ENCODE measurements around the gene PHETA2.

PHETA2 gene

GRCh38 chr22:42074132-42074811 lies at the start of gene PHETA2:
Gene PHETA2, plus strand, starts transcription at chr22:42074248. Its CDS starts 3,046 bp downstream, at chr22:42077294.
- H3K27me3 ChIP-seq (ENCODE audit: low read depth) = no peaks in the 10 kb centered on the region
- H3K9me3 ChIP-seq = no peaks in the 10 kb centered on the region
- no peak within 1 kb of the TSS for H3K4me3 ChIP-seq
- DNase-seq (ENCODE audit: low spot score in 2 of 2) = no peak
- no peaks in the 10 kb centered on the region for H3K36me3 ChIP-seq (replicated peaks)
- H3K4me1 ChIP-seq = peaks cover 14% of the 10 kb centered on the region
- in situ Hi-C loops (cut with MboI; ENCODE audit: low sequenced_read_pairs) = no loop called here

DNA sequence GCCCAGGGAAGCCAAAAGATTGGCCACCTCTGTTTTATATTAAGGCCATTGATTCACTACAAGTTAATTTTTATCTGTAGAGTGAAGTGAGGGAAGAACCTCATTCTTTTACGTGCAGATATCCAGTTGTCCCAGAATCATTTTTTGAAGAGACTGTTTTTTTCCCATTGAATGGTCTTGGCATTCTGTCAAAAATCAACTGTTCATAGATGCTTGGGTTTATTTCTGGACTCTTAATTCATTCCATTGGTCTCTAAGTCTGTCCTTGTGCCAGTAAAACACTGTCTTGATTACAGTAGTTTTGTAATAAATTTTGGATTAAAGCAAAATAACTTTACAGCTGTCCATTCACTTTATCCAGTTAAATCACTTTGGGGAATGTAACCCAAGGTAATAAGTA lies 48.6 kb upstream of the PHETA2 start:
- in situ Hi-C loops (cut with MboI; ENCODE audit: low sequenced_read_pairs) = no loop called here
- H3K27me3 ChIP-seq (ENCODE audit: low read depth) = 0 out of 2 replicates have a peak, but pooled peaks cover 5% of the 10 kb centered on the region
- no peak for DNase-seq (ENCODE audit: low spot score in 2 of 2)

GRCh38 chr22:42026705-42027104 lies 47.3 kb upstream of the PHETA2 start:
- no peaks in the 10 kb centered on the region for H3K9me3 ChIP-seq
- no peaks in the 10 kb centered on the region for H3K4me1 ChIP-seq
- no peaks in the 10 kb centered on the region for H3K36me3 ChIP-seq (replicated peaks)
- no peak overlapping the region for H3K4me3 ChIP-seq
- in situ Hi-C loops (cut with MboI; ENCODE audit: low sequenced_read_pairs) = no loop called here
- no peak for DNase-seq (ENCODE audit: low spot score in 2 of 2)
- H3K27me3 ChIP-seq (ENCODE audit: low read depth) = 0 out of 2 replicates have a peak, but pooled peaks cover 5% of the 10 kb centered on the region

More for the DNA sequence above, 48.6 kb upstream of the PHETA2 start:
- no peaks in the 10 kb centered on the region for H3K36me3 ChIP-seq (replicated peaks)
- H3K4me3 ChIP-seq = no peak overlapping the region
- H3K4me1 ChIP-seq = no peaks in the 10 kb centered on the region
- H3K9me3 ChIP-seq = no peaks in the 10 kb centered on the region

- in situ Hi-C loops (cut with MboI; ENCODE audit: low sequenced_read_pairs) = no loop called here
- Histone ChIP-seq H3K9me3 (peaks cover 7% of the 10 kb centered on the region; the same call in 1 of the 2 replicates), H3K4me3 (no peak overlapping the region), H3K36me3 (replicated peaks) (no peaks in the 10 kb centered on the region), H3K4me1 (no peaks in the 10 kb centered on the region; the same call in 1 of the 2 replicates), H3K27me3 (ENCODE audit: low read depth) (no peaks in the 10 kb centered on the region)
- DNase-seq (ENCODE audit: low spot score in 2 of 2) = no peak
These were observed 40.5 kb upstream of the PHETA2 start for GRCh38 chr22:42033263-42034181.

GRCh38 chr22:42035256-42035655 lies 38.8 kb upstream of the PHETA2 start:
- no peak for DNase-seq (ENCODE audit: low spot score in 2 of 2)
- H3K27me3 ChIP-seq (ENCODE audit: low read depth) = no peaks in the 10 kb centered on the region
- H3K4me1 ChIP-seq = no peaks in the 10 kb centered on the region; the same call in 1 of the 2 replicates
- peaks cover 7% of the 10 kb centered on the region; the same call in 1 of the 2 replicates for H3K9me3 ChIP-seq
- no peak overlapping the region for H3K4me3 ChIP-seq
- in situ Hi-C loops (cut with MboI; ENCODE audit: low sequenced_read_pairs) = no loop called here
- H3K36me3 ChIP-seq (replicated peaks) = no peaks in the 10 kb centered on the region

- no peaks in the 10 kb centered on the region; the same call in 1 of the 2 replicates for H3K4me1 ChIP-seq
- no peak for DNase-seq (ENCODE audit: low spot score in 2 of 2)
- peaks cover 8% of the 10 kb centered on the region for H3K9me3 ChIP-seq
- H3K36me3 ChIP-seq (replicated peaks) = no peaks in the 10 kb centered on the region
- in situ Hi-C loops (cut with MboI; ENCODE audit: low sequenced_read_pairs) = no loop called here
- no peak overlapping the region for H3K4me3 ChIP-seq
- H3K27me3 ChIP-seq (ENCODE audit: low read depth) = no peaks in the 10 kb centered on the region
These were observed 34.8 kb upstream of the PHETA2 start for GRCh38 chr22:42039271-42039670.

DNA sequence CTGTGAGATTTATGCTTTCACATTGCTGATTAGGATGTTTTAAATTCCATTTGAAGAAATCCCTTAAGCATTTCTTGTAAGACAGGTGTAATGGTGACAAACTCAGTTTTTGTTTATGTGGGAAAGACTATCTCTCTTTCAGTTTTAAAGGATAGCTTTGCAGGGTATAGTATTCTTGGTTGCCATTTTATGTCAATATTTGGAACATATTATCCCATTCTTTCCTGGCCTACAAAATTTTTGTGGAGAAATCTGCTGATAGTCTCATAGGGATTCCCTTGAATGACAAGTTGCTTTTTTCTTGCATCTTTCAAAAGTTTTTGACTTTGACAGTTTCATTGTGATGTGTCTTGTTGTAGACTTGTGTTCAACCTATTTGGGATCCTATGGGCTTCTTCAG lies 32.3 kb upstream of the PHETA2 start:
- H3K4me1 ChIP-seq = no peaks in the 10 kb centered on the region

GRCh38 chr22:42050641-42051180 lies 23.3 kb upstream of the PHETA2 start:
- H3K4me1 ChIP-seq = no peaks in the 10 kb centered on the region
- H3K36me3 ChIP-seq (replicated peaks) = no peaks in the 10 kb centered on the region
- in situ Hi-C loops (cut with MboI; ENCODE audit: low sequenced_read_pairs) = no loop called here
- no peaks in the 10 kb centered on the region for H3K9me3 ChIP-seq
- H3K4me3 ChIP-seq = no peak overlapping the region
- no peaks in the 10 kb centered on the region for H3K27me3 ChIP-seq (ENCODE audit: low read depth)
- no peak for DNase-seq (ENCODE audit: low spot score in 2 of 2)

More for the DNA sequence above, 32.3 kb upstream of the PHETA2 start:
- in situ Hi-C loops (cut with MboI; ENCODE audit: low sequenced_read_pairs) = no loop called here
- H3K9me3 ChIP-seq = peaks cover 8% of the 10 kb centered on the region
- H3K4me3 ChIP-seq = no peak overlapping the region
- H3K27me3 ChIP-seq (ENCODE audit: low read depth) = no peaks in the 10 kb centered on the region
- DNase-seq (ENCODE audit: low spot score in 2 of 2) = no peak
- H3K36me3 ChIP-seq (replicated peaks) = no peaks in the 10 kb centered on the region

DNA sequence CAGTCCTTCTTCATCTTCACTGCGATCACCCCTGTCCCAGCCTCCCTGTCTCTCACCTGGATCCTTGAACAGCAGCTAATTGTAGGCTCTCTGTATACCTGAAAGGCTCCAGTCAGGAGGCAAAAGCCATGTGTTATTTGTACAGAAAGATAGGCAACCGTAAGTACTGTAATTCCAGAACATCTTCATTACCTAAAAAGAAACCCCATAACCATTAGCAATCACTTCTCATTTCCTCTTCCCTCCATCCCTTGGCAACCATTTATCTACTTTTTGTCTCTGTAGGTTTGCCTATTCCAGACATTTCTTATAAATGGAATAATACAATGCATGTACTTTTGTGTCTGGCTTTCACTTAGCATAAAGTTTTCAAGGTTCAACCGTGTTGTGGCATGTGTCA lies 21.3 kb upstream of the PHETA2 start:
- Histone ChIP-seq H3K36me3 (replicated peaks) (no peaks in the 10 kb centered on the region), H3K4me1 (no peaks in the 10 kb centered on the region), H3K9me3 (peaks cover 3% of the 10 kb centered on the region; the same call in 1 of the 2 replicates), H3K27me3 (ENCODE audit: low read depth) (no peaks in the 10 kb centered on the region), H3K4me3 (no peak overlapping the region)
- in situ Hi-C loops (cut with MboI; ENCODE audit: low sequenced_read_pairs) = no loop called here
- no peak for DNase-seq (ENCODE audit: low spot score in 2 of 2)

- in situ Hi-C loops (cut with MboI; ENCODE audit: low sequenced_read_pairs) = no loop called here
- DNase-seq (ENCODE audit: low spot score in 2 of 2) = no peak
These were observed 17.1 kb upstream of the PHETA2 start for GRCh38 chr22:42056757-42057511.

DNA sequence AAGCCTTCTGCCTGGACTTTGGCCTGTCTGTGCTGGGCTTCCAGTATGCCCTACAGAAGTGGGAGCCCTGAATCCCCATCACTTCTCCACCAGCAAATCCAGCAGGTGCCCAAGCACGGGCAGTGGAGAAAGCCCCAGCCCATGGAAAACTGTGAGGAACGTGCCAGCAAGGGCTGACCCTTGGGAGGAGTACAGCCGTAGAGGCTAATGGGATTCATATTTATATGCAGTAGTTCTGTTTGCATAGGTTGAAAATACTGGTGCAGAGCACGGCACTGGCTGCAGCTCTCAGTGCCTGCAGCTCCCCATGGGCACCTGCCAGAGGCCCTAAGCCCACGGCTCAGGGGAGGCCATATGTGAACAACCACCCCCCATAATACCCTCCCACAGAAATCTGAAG lies 13.6 kb upstream of the PHETA2 start:
- Histone ChIP-seq H3K4me1 (peaks cover 7% of the 10 kb centered on the region), H3K36me3 (replicated peaks) (peaks cover 32% of the 10 kb centered on the region), H3K4me3 (no peak overlapping the region), H3K27me3 (ENCODE audit: low read depth) (no peaks in the 10 kb centered on the region), H3K9me3 (peaks cover 5% of the 10 kb centered on the region; the same call in 1 of the 2 replicates)
- no peak for DNase-seq (ENCODE audit: low spot score in 2 of 2)
- in situ Hi-C loops (cut with MboI; ENCODE audit: low sequenced_read_pairs) = no loop called here

More at GRCh38 chr22:42056757-42057511, 17.1 kb upstream of the PHETA2 start:
- Histone ChIP-seq H3K4me1 (no peaks in the 10 kb centered on the region), H3K27me3 (ENCODE audit: low read depth) (no peaks in the 10 kb centered on the region), H3K9me3 (peaks cover 5% of the 10 kb centered on the region; the same call in 1 of the 2 replicates), H3K4me3 (no peak overlapping the region), H3K36me3 (replicated peaks) (peaks cover 18% of the 10 kb centered on the region)

GRCh38 chr22:42061041-42061440 lies 13.0 kb upstream of the PHETA2 start:
- Histone ChIP-seq H3K4me3 (no peak overlapping the region), H3K27me3 (ENCODE audit: low read depth) (no peaks in the 10 kb centered on the region), H3K36me3 (replicated peaks) (peaks cover 35% of the 10 kb centered on the region), H3K9me3 (peaks cover 5% of the 10 kb centered on the region; the same call in 1 of the 2 replicates), H3K4me1 (peaks cover 13% of the 10 kb centered on the region)
- in situ Hi-C loops (cut with MboI; ENCODE audit: low sequenced_read_pairs) = no loop called here
- DNase-seq (ENCODE audit: low spot score in 2 of 2) = no peak

GRCh38 chr22:42062506-42063170 lies 11.4 kb upstream of the PHETA2 start:
- no peak overlapping the region for H3K4me3 ChIP-seq
- in situ Hi-C loops (cut with MboI; ENCODE audit: low sequenced_read_pairs) = no loop called here
- DNase-seq (ENCODE audit: low spot score in 2 of 2) = no peak
- H3K36me3 ChIP-seq (replicated peaks) = peaks cover 49% of the 10 kb centered on the region
- H3K4me1 ChIP-seq = peaks cover 13% of the 10 kb centered on the region
- H3K27me3 ChIP-seq (ENCODE audit: low read depth) = no peaks in the 10 kb centered on the region
- 0 out of 2 replicates have a peak, but pooled peaks cover 2% of the 10 kb centered on the region for H3K9me3 ChIP-seq

Data from HAP-1 (cell line).